Measurements from ENCODE around the gene SOX12.

The SOX12 gene

GRCh38 chr20:325045-325888 lies at the start of gene SOX12:
Gene SOX12, plus strand, starts transcription at chr20:325552. Its CDS starts 373 bp downstream, at chr20:325925.
- DNase-seq = peak; percentile 87

- DNase-seq = no peak
Measured at GRCh38 chr20:275791-276190, 49.6 kb upstream of the SOX12 start.

- DNase-seq = no peak
Measured at GRCh38 chr20:276620-277495, 48.5 kb upstream of the SOX12 start.

GRCh38 chr20:277496-277781 lies 47.9 kb upstream of the SOX12 start:
- no peak for DNase-seq

GRCh38 chr20:278181-278580 lies 47.2 kb upstream of the SOX12 start:
- no peak for DNase-seq

GRCh38 chr20:278607-279571 lies 46.5 kb upstream of the SOX12 start:
- DNase-seq = no peak

GRCh38 chr20:284172-284571 lies 41.2 kb upstream of the SOX12 start:
- DNase-seq = no peak

GRCh38 chr20:286508-286907 lies 38.8 kb upstream of the SOX12 start:
- DNase-seq = no peak

GRCh38 chr20:288956-289692 lies 36.2 kb upstream of the SOX12 start:
- DNase-seq = no peak

GRCh38 chr20:289693-290083 lies 35.7 kb upstream of the SOX12 start:
- no peak for DNase-seq

GRCh38 chr20:290084-290831 lies 35.1 kb upstream of the SOX12 start, which contains the start of gene C20orf96:
Gene C20orf96, minus strand, starts transcription at chr20:290750. Its CDS starts 140 bp downstream, at chr20:290610.
- peak; percentile 66 for DNase-seq

GRCh38 chr20:294602-295001 lies 30.8 kb upstream of the SOX12 start:
- DNase-seq = no peak

GRCh38 chr20:295804-296203 lies 29.5 kb upstream of the SOX12 start:
- no peak for DNase-seq

- peak; percentile 90 for DNase-seq
Measured at GRCh38 chr20:297098-297924, 28.0 kb upstream of the SOX12 start, which contains the start of gene ZCCHC3. Gene ZCCHC3, plus strand, starts transcription at chr20:297570. Its CDS starts 17 bp downstream, at chr20:297587.

- peak; percentile 12 for DNase-seq
Measured at GRCh38 chr20:297925-298775, 27.2 kb upstream of the SOX12 start.

GRCh38 chr20:298776-299391 lies 26.5 kb upstream of the SOX12 start:
- no peak for DNase-seq

- DNase-seq = no peak
Measured at GRCh38 chr20:300345-300990, 24.9 kb upstream of the SOX12 start.
